Measurements from ENCODE around the gene GPR157.

GPR157 gene

GRCh38 chr1:9115351-9116205 is 13.3 kb downstream of the GPR157 start:
- peak in 1 of 2 donors; percentile 34 for DNase-seq (ENCODE audit: low read depth in 2 of 2)
- H3K4me3 ChIP-seq (replicated peaks in 1 of 2; ENCODE audit: low read depth in 2 of 2, low read length in 2 of 2), result no peak overlapping the region
- no peak for TF ChIP-seq CTCF (IDR thresholded peaks at IDR 0.05; ENCODE audit: low read depth, low read length)

DNA sequence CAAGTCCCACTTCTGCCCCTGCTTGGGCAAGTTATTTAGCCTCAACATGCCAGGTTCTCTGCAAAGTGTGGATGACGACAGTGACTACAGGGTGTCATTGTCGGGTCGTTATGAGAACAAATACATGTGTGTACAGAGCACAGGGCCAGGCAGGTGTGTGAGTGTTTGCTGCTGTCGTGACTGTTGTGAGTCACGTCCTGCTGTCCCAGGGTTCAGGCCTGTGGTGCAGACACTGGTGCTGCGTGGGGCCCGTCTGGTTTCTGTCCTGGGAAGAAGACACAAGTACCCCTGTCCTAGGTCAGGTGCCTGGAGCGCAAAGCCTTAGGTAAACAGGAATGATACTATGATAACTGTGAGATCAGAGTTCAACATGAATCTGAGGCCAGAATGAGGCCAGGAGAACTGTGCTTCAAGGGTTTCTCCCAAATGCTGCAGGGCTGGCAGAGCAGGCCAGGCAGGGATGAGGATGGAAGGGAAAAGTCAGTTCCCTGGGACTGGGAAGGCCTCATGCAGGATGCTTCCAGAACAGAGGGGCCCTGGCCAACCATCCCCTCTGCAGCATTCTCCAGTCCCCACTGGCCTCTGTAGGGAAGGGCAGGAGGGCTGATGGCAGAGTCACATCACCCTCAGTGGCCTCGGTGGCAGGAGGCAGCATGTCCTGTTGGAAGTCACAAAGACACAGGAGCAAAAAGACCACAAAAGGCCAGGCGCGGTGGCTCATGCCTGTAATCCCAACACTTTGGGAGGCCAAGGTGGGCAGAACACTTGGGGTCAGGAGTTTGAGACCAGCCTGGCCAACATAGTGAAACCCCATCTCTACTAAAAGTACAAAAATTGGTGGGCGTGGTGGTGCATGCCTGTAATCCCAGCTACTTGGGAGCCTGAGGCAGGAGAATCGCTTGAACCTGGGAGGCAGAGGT is 15.7 kb downstream of the GPR157 start:
- H3K4me3 ChIP-seq (replicated peaks in 1 of 2; ENCODE audit: low read depth in 2 of 2, low read length in 2 of 2), result no peak overlapping the region

GRCh38 chr1:9111957-9112356 is 16.9 kb downstream of the GPR157 start:
- DNase-seq (ENCODE audit: low read depth in 2 of 2), result no peak
- no peak overlapping the region for H3K4me3 ChIP-seq (replicated peaks in 1 of 2; ENCODE audit: low read depth in 2 of 2, low read length in 2 of 2)

More for the DNA sequence above, 15.7 kb downstream of the GPR157 start:
- no peak for DNase-seq (ENCODE audit: low read depth in 2 of 2)
- TF ChIP-seq CTCF (IDR thresholded peaks at IDR 0.05; ENCODE audit: low read depth, low read length), result no peak

DNA sequence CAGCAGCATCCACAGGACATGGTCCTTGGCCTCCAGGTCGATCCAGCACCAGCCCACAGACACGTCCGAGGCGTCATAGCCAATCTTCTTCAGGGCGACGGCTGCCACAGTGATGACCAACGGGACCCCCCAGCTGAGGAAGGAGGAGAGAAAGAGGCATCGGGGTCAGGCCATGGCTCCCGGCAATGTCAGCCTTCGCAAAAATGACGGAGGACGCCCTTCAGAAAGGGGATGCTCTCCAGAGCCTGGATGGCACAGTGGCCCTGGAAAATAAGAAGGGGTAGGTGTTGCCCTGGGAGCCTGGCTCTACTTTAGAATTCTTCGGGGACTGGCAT is 17.6 kb downstream of the GPR157 start:
- DNase-seq (ENCODE audit: low read depth in 2 of 2), result no peak
- TF ChIP-seq CTCF (IDR thresholded peaks at IDR 0.05; ENCODE audit: low read depth, low read length), result no peak
- no peak overlapping the region for H3K4me3 ChIP-seq (replicated peaks in 1 of 2; ENCODE audit: low read depth in 2 of 2, low read length in 2 of 2)

More at GRCh38 chr1:9111957-9112356, 16.9 kb downstream of the GPR157 start:
- TF ChIP-seq CTCF (IDR thresholded peaks at IDR 0.05; ENCODE audit: low read depth, low read length), result no peak

GRCh38 chr1:9110669-9111356 is 18.1 kb downstream of the GPR157 start:
- H3K4me3 ChIP-seq (replicated peaks in 1 of 2; ENCODE audit: low read depth in 2 of 2, low read length in 2 of 2), result no peak overlapping the region
- DNase-seq (ENCODE audit: low read depth in 2 of 2), result peak; percentile 94 to 96
- peak; percentile 94 for TF ChIP-seq CTCF (IDR thresholded peaks at IDR 0.05; ENCODE audit: low read depth, low read length)

GRCh38 chr1:9108056-9108665 is 20.7 kb downstream of the GPR157 start:
- TF ChIP-seq CTCF (IDR thresholded peaks at IDR 0.05; ENCODE audit: low read depth, low read length), result no peak
- H3K4me3 ChIP-seq (replicated peaks in 1 of 2; ENCODE audit: low read depth in 2 of 2, low read length in 2 of 2), result no peak overlapping the region

More at GRCh38 chr1:9108056-9108665, 20.7 kb downstream of the GPR157 start:
- DNase-seq (ENCODE audit: low read depth in 2 of 2), result no peak
